G401 (cell line): ENCODE measurements around the gene MT1B. TPM values are rescaled to one million over a fixed set of nuclear protein-coding genes. Genes with fewer than 3 reads are reported as not detected.
"Not testable (repeated sequence)": the region's sequence is repeated elsewhere in the genome, so short reads cannot be mapped to it uniquely, and the experiment has no call there.

Source experiments
- DNase-seq: peaks from one replicate; pipeline ENCODE4 v3.0.0-alpha.2; 2015; ENCODE audit warnings: low spot score
- in situ Hi-C: cut with HindIII; loops from 2 replicates; pipeline ENCODE4 v1.10.0; 2016; ENCODE audit warnings: low sequenced_read_pairs, mixed read lengths
- total RNA-seq: library from RNA; depleted of rRNA; stranded (reverse); fragments of >200 nt; shearing (Covaris generic); gene quantifications from 2 replicates; pipeline ENCODE4 v1.2.3, GENCODE V29; 2014

Gene MT1B
- total RNA-seq, 1 experiment from 2014 or later, result not detected

DNA sequence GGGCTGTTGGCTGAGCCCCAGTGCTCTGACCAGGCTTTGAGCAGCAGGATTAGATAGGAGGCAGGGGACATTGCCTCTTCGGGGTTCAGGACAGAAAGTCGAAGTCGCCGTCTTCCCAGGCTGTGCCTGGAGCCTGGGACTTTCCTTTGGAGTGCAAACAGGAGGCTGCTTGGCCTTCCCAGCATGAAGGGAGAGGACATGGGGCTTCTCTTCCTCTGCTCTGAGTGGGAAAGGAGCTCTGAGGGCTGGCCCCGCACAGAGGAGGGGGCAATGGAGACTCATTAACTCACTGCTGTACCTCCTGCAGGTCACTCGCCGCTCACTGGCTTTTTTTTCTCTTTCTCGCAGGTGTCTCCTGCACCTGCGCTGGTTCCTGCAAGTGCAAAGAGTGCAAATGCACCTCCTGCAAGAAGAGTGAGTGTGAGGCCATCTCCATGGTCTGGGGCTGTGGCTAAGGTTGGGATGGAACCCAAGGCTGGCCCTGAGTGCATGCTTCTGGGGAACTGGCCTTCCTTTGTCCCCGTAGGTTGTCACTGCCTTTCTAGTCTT, 6.7 kb downstream of the MT1B start:
- DNase-seq, result no peak
- in situ Hi-C loops, result no loop called here

GRCh38 chr16:56662357-56663354, 11.0 kb downstream of the MT1B start:
- in situ Hi-C loops, result no loop called here
- DNase-seq, result no peak

DNA sequence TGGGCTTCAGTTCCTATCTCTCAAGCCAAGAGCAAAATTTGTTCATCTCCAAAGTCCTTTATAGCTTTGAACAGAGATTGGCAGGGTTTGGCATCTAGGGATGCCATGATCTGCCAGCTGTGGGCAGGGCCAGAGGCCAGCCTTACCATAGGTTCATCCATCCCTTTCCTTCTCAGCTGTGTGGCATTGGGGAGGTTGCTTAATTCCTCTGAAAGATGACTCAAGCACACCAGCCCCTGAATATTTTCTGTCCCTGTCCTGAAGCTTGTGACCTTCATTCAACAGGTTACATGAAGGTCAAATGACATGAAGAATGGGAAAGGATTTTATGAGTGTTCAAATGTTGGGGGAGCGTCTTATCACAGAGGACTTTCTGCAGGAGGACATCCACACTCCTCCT, 12.8 kb downstream of the MT1B start:
- in situ Hi-C loops, result no loop called here
- DNase-seq, result no peak

- in situ Hi-C loops, DNase-seq: not testable (repeated sequence)
These were observed 13.9 kb downstream of the MT1B start for GRCh38 chr16:56665286-56666261.

DNA sequence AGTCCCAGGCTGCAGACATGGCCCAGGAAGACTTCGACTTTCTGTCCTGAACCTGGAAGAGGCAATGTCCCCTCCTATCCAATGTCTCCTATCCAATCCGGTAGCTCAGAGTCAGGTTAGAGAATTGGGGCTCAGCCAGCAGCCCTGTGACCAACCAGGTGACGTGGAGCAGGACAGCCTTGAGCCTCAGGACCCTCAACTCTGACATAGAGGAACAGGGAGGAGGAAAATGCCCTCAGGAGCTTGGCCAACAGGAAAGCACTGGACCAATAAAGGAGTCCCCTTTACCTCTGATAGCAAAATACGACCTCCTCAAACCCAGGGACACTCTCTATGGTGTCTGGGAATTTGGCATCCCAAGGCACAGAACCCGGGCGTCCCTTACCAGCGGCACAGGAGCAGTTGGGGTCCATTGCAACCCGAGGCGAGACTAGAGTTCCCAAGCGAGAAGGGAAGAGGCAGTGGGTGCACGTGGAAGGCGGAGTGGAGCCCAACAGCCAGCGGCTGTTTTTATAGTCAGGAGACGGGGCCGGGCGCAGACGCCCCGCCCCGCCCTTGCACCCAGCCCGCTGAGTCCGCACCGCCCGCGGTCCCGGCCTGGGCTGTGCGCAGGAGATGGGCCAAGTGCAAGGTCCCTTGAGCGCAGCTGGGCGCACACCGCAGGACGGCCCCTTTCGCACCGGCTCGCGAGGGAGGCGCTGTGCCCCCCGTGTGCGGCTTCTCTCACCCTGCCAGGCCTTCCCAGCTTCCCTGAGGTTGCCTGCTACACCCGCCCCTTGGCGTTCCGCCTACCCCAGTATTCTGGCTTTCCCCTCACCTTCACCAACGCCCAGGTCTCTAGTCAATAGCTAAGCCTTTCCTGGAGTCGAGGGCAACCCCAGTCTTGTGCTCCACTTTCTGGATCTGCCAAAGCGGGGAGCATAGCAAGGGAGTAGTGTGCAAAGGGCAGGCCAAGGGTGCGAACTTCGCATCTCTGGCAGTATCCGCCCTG, 16.2 kb downstream of the MT1B start, which contains the start of gene MT1G:
MT1G (minus strand) TSS at position 485 of the 991 bp plus-strand sequence; CDS start at position 413, 72 bp downstream.
- in situ Hi-C loops, result no loop called here
- DNase-seq, result no peak

DNA sequence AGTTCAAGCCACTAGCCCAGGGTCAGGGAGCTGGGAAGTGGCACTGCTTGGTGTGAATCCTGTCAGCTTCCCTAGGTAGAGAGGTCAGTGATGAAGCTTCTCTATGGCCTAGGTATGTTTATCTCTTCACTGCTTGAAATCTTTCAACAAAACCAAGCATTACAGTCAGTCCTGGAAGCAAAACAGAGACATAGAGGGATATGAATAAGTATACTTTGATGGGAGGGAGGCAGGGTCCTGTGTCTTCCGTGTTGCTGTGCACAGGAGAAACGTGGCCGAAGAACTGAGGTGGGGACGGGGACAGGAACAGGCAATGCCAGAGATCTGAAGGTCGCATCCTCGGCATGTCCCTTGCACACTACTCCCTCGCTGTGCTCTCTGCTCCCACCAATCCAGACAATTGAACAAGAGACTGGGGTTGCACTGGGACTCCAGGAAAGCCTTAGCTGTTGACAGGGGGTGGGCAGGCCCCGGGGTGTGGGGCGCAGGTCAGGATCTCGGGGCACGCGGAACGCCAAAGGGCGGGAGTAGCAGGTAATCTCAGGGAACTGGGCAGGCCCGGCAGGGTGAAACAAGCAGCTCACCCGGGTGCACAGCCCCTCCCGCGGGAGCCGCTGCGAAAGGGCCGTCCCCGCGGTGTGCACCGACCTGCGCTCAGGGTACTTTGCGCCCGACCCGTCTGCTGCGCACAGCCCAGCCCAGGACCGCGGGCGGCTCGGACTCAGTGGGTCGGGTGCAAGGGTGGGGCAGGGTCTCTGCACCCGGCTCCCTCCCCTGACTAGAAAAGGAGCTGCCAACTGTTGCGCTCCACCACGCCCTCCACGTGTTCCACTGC, 17.5 kb downstream of the MT1B start, which contains the start of gene MT1H:
MT1H (plus strand) TSS at position 810 of the 835 bp plus-strand sequence. CDS start 71 bp downstream, outside the sequence.
- in situ Hi-C loops, result no loop called here
- DNase-seq, result no peak

GRCh38 chr16:56669840-56670619, 18.3 kb downstream of the MT1B start:
- in situ Hi-C loops, result no loop called here
- no peak for DNase-seq

DNA sequence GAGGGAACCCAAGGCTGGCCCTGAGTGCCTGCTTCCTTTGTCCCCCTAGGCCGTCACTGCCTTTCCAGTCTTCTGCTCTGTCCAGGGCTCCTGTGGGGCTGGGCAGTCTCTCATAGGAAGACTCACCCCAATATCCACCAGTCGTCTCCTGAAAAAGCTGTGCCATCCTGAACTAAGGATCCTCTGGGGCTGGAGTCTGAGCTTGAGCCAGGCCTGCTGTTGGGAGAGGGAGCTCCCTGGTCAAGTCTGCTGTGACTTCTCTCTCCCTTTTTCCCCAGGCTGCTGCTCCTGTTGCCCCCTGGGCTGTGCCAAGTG, 18.9 kb downstream of the MT1B start:
- no peak for DNase-seq
- in situ Hi-C loops, result no loop called here

GRCh38 chr16:56671691-56672090, 20.0 kb downstream of the MT1B start:
- in situ Hi-C loops, result not testable (repeated sequence)

DNA sequence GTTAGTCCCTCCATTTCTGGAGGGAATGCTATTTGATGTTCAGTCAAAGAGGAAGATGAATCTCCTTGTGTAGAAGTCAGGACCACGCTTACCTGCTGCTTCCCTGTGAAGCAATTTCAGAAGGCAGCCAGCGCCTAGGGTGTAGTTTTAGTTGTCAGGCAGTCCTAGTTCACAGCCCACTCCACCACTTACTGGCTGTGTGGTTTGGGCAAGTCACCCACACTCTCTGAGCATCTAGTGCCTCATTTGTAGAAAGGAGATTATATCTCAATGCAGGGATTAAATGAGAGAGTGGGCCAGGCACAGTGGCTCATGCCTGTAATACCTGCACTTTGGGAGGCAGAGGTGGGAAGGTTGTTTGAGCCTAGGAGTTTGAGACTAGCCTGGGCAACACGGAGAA, 20.5 kb downstream of the MT1B start:
- DNase-seq, in situ Hi-C loops: not testable (repeated sequence)

More at GRCh38 chr16:56671691-56672090, 20.0 kb downstream of the MT1B start:
- DNase-seq, result not testable (repeated sequence)

DNA sequence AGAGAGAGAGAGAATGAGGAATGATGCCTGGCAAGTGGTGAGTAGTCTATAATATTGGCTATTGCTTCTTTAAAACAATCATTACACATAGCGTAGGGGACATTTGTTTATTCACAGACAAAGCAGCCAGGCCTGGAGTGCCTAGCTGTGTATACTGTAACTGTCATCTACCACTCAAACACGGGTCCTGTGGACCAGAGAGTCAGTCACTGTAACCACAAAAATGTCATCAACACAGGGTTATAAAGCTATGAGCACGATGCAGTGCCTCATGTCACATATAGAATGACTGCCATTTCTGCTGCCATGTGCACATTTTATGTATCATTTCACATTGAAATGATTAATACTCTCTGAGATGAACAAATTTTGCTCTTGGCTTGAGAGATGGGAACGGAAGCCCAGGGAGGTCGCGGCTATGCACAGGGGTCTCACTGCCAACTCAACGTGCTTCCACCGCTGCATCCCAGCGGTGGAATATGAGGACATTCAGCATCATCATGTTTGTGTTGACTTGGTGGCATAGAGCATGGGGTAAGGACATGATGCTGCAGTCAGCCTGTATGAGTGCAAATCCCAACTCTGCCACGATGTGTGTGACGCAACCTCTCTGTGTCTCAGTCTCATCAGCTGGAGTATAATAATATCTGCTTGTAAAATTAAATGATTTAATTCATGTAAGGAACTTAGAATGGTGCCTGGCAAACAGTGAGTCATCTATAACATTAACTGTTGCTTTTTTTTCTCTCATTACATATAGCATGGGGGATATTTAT, 21.3 kb downstream of the MT1B start:
- in situ Hi-C loops, result no loop called here
- no peak for DNase-seq

- peak; percentile 65 for DNase-seq
- in situ Hi-C loops, result no loop called here
These were observed 22.2 kb downstream of the MT1B start for GRCh38 chr16:56673921-56674320.

- in situ Hi-C loops, DNase-seq: not testable (repeated sequence)
These were observed 22.9 kb downstream of the MT1B start for GRCh38 chr16:56674570-56674969.

- DNase-seq, result no peak
- in situ Hi-C loops, result no loop called here
These were observed 24.1 kb downstream of the MT1B start for GRCh38 chr16:56675685-56676210.

DNA sequence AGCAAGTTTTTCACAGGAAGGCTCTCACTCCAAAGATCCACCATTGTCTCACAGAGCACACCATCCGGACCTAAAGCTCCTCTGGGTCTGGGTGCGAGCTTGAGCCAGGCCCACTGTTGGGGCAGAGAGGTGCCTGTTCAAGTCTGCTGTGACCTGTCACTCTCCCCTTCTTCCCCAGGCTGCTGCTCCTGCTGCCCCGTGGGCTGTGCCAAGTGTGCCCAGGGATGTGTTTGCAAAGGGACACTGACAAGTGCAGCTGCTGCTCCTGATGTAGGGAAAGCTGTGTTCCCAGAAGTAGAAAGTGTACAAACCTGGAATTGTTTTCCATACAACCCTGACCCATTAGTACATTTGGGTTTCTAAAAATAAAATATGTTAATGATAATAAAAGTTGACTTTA, 25.8 kb downstream of the MT1B start:
- no peak for DNase-seq
- in situ Hi-C loops, result no loop called here
